Measurements from ENCODE around the gene ANKRD9. TPM values are rescaled to one million over a fixed set of nuclear protein-coding genes. Genes with fewer than 3 reads are reported as not detected.
A peak's percentile ranks its signal among the peaks of the same experiment; 100 is the strongest.

Gene ANKRD9
- total and polyA plus RNA-seq, 2 of the 13 experiments (the other 11 are each of a cell fraction or from before 2014, with no cell fraction given): 10.0 to 15.0 TPM

DNA sequence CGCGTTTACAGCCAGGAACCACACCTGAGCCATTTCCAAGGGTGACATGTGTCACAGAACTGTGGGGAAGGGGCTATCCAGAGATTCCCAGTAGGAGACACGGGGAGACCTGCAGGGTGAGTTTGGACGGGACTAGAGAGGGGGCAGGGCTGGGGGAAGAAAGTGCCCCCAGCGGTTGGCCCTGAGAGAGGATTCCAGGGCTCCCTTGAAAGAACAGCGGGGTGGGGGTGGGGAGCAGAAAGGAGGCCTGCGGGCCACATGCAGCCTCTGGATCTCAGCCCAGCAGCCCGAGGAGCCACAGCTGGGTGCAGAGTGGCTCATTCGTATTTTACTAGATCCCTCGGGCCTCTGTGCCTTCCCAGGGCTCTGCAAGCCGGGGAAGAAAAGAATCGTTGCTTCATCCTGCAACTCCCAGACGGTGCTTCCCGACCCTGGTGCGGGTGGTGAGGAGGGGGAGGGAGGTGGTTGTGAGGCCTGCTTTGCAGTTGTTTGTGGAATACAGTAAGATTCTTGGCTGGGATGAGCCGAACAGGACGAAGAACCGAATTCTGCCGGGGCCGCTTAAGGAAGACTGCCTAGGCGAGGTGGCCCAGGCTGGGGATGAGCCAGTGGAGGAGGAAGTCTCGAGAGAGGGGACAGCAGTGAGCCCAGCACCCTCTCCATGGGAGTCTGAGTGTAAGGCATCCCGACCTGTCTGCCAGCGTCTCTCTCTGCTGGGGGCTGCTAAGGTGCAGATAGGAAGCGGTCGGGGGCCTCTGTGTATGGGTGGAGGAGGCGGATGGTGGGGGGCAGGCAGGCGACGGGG lies 36.1 kb upstream of the ANKRD9 start (continued):
- TF ChIP-seq, protein P1, sequence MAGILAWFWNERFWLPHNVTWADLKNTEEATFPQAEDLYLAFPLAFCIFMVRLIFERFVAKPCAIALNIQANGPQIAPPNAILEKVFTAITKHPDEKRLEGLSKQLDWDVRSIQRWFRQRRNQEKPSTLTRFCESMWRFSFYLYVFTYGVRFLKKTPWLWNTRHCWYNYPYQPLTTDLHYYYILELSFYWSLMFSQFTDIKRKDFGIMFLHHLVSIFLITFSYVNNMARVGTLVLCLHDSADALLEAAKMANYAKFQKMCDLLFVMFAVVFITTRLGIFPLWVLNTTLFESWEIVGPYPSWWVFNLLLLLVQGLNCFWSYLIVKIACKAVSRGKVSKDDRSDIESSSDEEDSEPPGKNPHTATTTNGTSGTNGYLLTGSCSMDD (CRISPR knock-in tag; IDR thresholded peaks at IDR 0.05): no peak
- peak; percentile 54; the same call in 1 of the 2 replicates for TF ChIP-seq MAZ (IDR thresholded peaks at IDR 0.05; ENCODE audit: borderline replicate concordance, low read depth, low read length)
- TF ChIP-seq MAZ (CRISPR knock-in tag; IDR thresholded peaks at IDR 0.05; ENCODE audit: low read depth): no peak
- 0 out of 2 replicates have a peak, but pooled peaks have one; percentile 27 for TF ChIP-seq KDM5A (IDR thresholded peaks at IDR 0.05; ENCODE audit: borderline replicate concordance, low read length)
- TF ChIP-seq HMG20A (CRISPR knock-in tag; IDR thresholded peaks at IDR 0.05; ENCODE audit: borderline replicate concordance): no peak
- peak; percentile 55; the same call in 1 of the 2 replicates for TF ChIP-seq MIXL1 (CRISPR knock-in tag; IDR thresholded peaks at IDR 0.05)
- TF ChIP-seq, protein P2, sequence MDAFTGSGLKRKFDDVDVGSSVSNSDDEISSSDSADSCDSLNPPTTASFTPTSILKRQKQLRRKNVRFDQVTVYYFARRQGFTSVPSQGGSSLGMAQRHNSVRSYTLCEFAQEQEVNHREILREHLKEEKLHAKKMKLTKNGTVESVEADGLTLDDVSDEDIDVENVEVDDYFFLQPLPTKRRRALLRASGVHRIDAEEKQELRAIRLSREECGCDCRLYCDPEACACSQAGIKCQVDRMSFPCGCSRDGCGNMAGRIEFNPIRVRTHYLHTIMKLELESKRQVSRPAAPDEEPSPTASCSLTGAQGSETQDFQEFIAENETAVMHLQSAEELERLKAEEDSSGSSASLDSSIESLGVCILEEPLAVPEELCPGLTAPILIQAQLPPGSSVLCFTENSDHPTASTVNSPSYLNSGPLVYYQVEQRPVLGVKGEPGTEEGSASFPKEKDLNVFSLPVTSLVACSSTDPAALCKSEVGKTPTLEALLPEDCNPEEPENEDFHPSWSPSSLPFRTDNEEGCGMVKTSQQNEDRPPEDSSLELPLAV (CRISPR knock-in tag; conservative IDR thresholded peaks at IDR 0.05; ENCODE audit: low read depth): no peak
- peak; percentile 45 for TF ChIP-seq HNF4G (IDR thresholded peaks at IDR 0.05; ENCODE audit: borderline replicate concordance, low read depth, low read length)
- TF ChIP-seq HNF4G (CRISPR knock-in tag; IDR thresholded peaks at IDR 0.05; ENCODE audit: borderline replicate concordance, low read depth): no peak
- TF ChIP-seq ZNF225 (CRISPR knock-in tag; IDR thresholded peaks at IDR 0.05): 0 out of 2 replicates have a peak, but pooled peaks have one; percentile 13
- TF ChIP-seq CEBPB (IDR thresholded peaks at IDR 0.05; ENCODE audit: borderline replicate concordance, low read depth, low read length): peak; percentile 29; the same call in 1 of the 2 replicates
- no peak for TF ChIP-seq NR3C1 (CRISPR knock-in tag; IDR thresholded peaks at IDR 0.05)
- no peak for TF ChIP-seq ZNF484 (CRISPR knock-in tag; IDR thresholded peaks at IDR 0.05; ENCODE audit: borderline replicate concordance, low read depth)
- no peak for TF ChIP-seq GABPA (IDR thresholded peaks at IDR 0.05; ENCODE audit: low read depth, low read length)
- 0 out of 2 replicates have a peak, but pooled peaks have one; percentile 20 for TF ChIP-seq GABPA (CRISPR knock-in tag; IDR thresholded peaks at IDR 0.05; ENCODE audit: low read depth)
- no peak for TF ChIP-seq ZNF335 (CRISPR knock-in tag; IDR thresholded peaks at IDR 0.05)
- TF ChIP-seq ZNF205 (CRISPR knock-in tag; IDR thresholded peaks at IDR 0.05): peak; percentile 73; the same call in 1 of the 2 replicates
- TF ChIP-seq ZSCAN12 (CRISPR knock-in tag; IDR thresholded peaks at IDR 0.05): 0 out of 2 replicates have a peak, but pooled peaks have one; percentile 31
- TF ChIP-seq MTF2 (CRISPR knock-in tag; IDR thresholded peaks at IDR 0.05; ENCODE audit: borderline replicate concordance): 0 out of 2 replicates have a peak, but pooled peaks have one; percentile 29
- TF ChIP-seq, protein P3, sequence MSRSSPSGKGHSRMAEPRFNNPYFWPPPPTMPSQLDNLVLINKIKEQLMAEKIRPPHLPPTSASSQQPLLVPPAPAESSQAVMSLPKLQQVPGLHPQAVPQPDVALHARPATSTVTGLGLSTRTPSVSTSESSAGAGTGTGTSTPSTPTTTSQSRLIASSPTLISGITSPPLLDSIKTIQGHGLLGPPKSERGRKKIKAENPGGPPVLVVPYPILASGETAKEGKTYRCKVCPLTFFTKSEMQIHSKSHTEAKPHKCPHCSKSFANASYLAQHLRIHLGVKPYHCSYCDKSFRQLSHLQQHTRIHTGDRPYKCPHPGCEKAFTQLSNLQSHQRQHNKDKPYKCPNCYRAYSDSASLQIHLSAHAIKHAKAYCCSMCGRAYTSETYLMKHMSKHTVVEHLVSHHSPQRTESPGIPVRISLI (CRISPR knock-in tag; IDR thresholded peaks at IDR 0.05; ENCODE audit: borderline replicate concordance): no peak
- TF ChIP-seq ZZZ3 (CRISPR knock-in tag; IDR thresholded peaks at IDR 0.05; ENCODE audit: borderline replicate concordance): no peak
- TF ChIP-seq, protein P4, sequence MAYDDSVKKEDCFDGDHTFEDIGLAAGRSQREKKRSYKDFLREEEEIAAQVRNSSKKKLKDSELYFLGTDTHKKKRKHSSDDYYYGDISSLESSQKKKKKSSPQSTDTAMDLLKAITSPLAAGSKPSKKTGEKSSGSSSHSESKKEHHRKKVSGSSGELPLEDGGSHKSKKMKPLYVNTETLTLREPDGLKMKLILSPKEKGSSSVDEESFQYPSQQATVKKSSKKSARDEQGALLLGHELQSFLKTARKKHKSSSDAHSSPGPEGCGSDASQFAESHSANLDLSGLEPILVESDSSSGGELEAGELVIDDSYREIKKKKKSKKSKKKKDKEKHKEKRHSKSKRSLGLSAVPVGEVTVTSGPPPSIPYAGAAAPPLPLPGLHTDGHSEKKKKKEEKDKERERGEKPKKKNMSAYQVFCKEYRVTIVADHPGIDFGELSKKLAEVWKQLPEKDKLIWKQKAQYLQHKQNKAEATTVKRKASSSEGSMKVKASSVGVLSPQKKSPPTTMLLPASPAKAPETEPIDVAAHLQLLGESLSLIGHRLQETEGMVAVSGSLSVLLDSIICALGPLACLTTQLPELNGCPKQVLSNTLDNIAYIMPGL (CRISPR knock-in tag; IDR thresholded peaks at IDR 0.05; ENCODE audit: borderline replicate concordance in 1 of 2, low read depth in 1 of 2): peak; percentile 66 to 85; a peak in 3 of 4 replicates
- TF ChIP-seq ZNF230 (CRISPR knock-in tag; IDR thresholded peaks at IDR 0.05): no peak
